GM19372 (cell line): Measurements from ENCODE around the gene PLBD2.

ENCODE experiments used
- ATAC-seq: cut with Tn5 transposase; IDR thresholded peaks from one replicate; pipeline ENCODE4 v1.9.1; 2021; ENCODE audit warnings: mild to moderate bottlenecking, low read depth, moderate library complexity; ENCODE audit not compliant: unreplicated experiment

The PLBD2 gene

GRCh38 chr12:113392520-113392919, 34.1 kb downstream of the PLBD2 start:
- no peak for ATAC-seq

GRCh38 chr12:113392988-113393579, 34.7 kb downstream of the PLBD2 start:
- no peak for ATAC-seq

GRCh38 chr12:113393749-113394148, 35.4 kb downstream of the PLBD2 start:
- ATAC-seq, result no peak

- ATAC-seq, result no peak
These were observed 36.7 kb downstream of the PLBD2 start for GRCh38 chr12:113395119-113395518.

GRCh38 chr12:113396200-113396599, 37.8 kb downstream of the PLBD2 start:
- ATAC-seq, result no peak

- ATAC-seq, result no peak
These were observed 38.6 kb downstream of the PLBD2 start for GRCh38 chr12:113396828-113397496.

GRCh38 chr12:113397497-113398197, 39.3 kb downstream of the PLBD2 start:
- no peak for ATAC-seq

GRCh38 chr12:113398346-113399290, 40.2 kb downstream of the PLBD2 start:
- no peak for ATAC-seq

- no peak for ATAC-seq
These were observed 41.1 kb downstream of the PLBD2 start for GRCh38 chr12:113399490-113399889.

GRCh38 chr12:113400362-113400761, 42.0 kb downstream of the PLBD2 start:
- ATAC-seq, result no peak

- ATAC-seq, result no peak
These were observed 42.9 kb downstream of the PLBD2 start for GRCh38 chr12:113401066-113402000.

GRCh38 chr12:113402586-113403260, 44.3 kb downstream of the PLBD2 start:
- ATAC-seq, result no peak

GRCh38 chr12:113403435-113404415, 45.3 kb downstream of the PLBD2 start, which contains the start of gene SDS:
Gene SDS, minus strand, starts transcription at chr12:113403887. Its CDS starts 4,179 bp downstream, at chr12:113399708.
- ATAC-seq, result no peak

- ATAC-seq, result no peak
These were observed 47.3 kb downstream of the PLBD2 start for GRCh38 chr12:113405694-113406093.

- no peak for ATAC-seq
These were observed 49.7 kb downstream of the PLBD2 start for GRCh38 chr12:113407931-113408600.

- ATAC-seq, result no peak
These were observed 50.4 kb downstream of the PLBD2 start for GRCh38 chr12:113408756-113409298.
